Measurements from ENCODE around the gene DCAF12.

Gene DCAF12

GRCh38 chr9:34126207-34127034 is at the start of gene DCAF12:
TSS of gene DCAF12 (minus strand) at chr9:34126698. CDS start at chr9:34126431, 267 bp downstream.
- TF ChIP-seq, protein P1, sequence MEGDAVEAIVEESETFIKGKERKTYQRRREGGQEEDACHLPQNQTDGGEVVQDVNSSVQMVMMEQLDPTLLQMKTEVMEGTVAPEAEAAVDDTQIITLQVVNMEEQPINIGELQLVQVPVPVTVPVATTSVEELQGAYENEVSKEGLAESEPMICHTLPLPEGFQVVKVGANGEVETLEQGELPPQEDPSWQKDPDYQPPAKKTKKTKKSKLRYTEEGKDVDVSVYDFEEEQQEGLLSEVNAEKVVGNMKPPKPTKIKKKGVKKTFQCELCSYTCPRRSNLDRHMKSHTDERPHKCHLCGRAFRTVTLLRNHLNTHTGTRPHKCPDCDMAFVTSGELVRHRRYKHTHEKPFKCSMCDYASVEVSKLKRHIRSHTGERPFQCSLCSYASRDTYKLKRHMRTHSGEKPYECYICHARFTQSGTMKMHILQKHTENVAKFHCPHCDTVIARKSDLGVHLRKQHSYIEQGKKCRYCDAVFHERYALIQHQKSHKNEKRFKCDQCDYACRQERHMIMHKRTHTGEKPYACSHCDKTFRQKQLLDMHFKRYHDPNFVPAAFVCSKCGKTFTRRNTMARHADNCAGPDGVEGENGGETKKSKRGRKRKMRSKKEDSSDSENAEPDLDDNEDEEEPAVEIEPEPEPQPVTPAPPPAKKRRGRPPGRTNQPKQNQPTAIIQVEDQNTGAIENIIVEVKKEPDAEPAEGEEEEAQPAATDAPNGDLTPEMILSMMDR (IDR thresholded peaks at IDR 0.05; ENCODE audit: insufficient read depth, low read length, missing control alignments), result no peak
- POLR2A ChIA-PET, result interaction anchor here (0.8 kb wide), 1 partner anchor 128 kb away, joined by 4 read pairs; no protein-coding TSS in a partner anchor
- CTCF ChIA-PET, result interaction anchor here (1.5 to 7.9 kb wide), 2 partner anchors 21 to 127 kb away, joined by 4 to 63 read pairs; no protein-coding TSS in a partner anchor
- peak; percentile 23 for DNase-seq (ENCODE audit: low read depth, low spot score)
- H3K4me3 ChIP-seq (ENCODE audit: low read depth, low read length), result peak within 1 kb of the TSS; percentile 95

DNA sequence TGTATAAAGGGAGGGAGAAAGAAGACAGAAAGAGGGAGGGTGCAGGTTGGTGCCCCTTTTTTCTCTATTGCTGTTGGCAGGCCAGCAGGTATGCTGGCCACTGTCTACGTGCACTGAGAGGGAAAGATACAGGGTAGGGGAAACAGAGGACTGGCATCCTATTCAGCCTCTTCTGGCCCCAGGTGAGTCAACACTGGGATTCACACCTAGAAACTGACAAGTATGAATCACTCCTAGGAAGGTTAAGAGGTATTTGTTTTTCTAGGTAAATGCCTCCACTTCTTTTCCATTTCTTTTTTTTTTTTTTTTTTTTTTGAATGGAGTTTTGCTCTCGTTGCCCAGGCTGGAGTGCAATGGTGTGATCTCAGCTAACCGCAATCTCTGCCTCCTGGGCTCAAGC is 49.6 kb upstream of the DCAF12 start:
- ChIA-PET CTCF (no interaction called here), POLR2A (no interaction called here)
- no peak overlapping the region for H3K4me3 ChIP-seq (ENCODE audit: low read depth, low read length)
- TF ChIP-seq, protein P1 (IDR thresholded peaks at IDR 0.05; ENCODE audit: insufficient read depth, low read length, missing control alignments), result no peak
- no peak for DNase-seq (ENCODE audit: low read depth, low spot score)

- no peak for DNase-seq (ENCODE audit: low read depth, low spot score)
- TF ChIP-seq, protein P1 (IDR thresholded peaks at IDR 0.05; ENCODE audit: insufficient read depth, low read length, missing control alignments), result no peak
- ChIA-PET CTCF (interaction anchor here (2.0 kb wide), 1 partner anchor 81 kb away, joined by 10 read pairs; no protein-coding TSS in a partner anchor), POLR2A (no interaction called here)
- H3K4me3 ChIP-seq (ENCODE audit: low read depth, low read length), result no peak overlapping the region
Measured at GRCh38 chr9:34171753-34172535, 45.4 kb upstream of the DCAF12 start.

DNA sequence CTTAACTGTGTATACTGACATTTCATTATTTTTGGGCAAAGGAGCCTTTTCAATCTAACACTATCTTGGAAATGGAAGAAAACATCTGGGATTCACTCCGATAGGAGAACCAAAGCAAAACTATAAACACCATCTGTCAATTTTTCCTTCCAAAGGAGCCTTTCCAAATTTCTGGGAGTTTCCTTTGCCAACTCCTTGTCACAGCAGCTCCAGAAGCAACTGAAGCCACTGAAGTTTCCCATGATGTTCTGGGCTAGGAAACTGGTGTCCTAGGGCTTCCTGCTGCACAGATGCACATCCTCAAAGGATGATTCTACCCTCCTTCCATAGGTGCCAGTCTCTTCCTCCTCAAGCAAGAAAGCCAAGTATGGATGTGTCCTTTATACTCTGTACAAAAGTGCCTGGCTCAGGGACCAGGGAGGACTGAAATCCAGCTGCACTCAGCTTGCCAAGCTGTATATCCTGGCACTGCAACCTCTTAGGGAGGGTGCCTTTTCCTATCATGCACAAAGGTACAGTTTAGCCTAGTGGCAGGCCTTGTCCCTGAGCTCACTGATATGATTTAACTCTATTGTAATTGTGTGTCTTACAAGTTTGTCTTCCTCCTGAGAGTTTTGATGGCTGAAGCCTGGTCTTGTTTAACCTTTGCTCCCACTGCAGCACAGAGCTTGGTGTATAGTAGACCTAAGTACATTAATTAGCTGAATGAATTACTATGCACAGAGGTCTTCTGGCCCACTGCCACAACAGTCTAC is 43.9 kb upstream of the DCAF12 start:
- no peak overlapping the region for H3K4me3 ChIP-seq (ENCODE audit: low read depth, low read length)
- CTCF ChIA-PET, result interaction anchor here (0.7 to 2.0 kb wide), 5 partner anchors 8 to 234 kb away, joined by 3 to 10 read pairs (median 3); partner anchors contain the start of gene UBAP1
- POLR2A ChIA-PET, result interaction anchor here (0.7 kb wide), 1 partner anchor 8 kb away, joined by 4 read pairs; the partner anchor contains the start of gene UBAP1
- no peak for DNase-seq (ENCODE audit: low read depth, low spot score)
- TF ChIP-seq, protein P1 (IDR thresholded peaks at IDR 0.05; ENCODE audit: insufficient read depth, low read length, missing control alignments), result no peak

DNA sequence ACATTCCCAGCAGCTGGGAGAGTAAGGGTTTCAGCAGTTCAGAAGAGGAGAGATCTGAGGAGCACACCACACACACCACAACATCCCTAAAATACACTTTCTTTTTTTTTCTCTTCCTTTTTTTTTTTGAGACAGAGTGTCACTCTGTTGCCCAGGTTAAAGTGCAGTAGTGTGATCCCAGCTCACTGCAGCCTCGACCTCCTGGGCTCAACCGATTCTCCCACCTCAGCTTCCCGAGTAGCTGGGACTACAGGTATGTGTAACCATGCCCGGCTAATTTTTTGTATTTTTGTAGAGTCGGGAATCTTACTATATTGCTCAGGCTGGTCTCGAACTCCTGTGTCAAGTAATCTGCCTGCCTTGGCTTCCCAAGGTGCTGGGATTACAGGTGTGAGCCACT is 42.6 kb upstream of the DCAF12 start:
- CTCF ChIA-PET, result interaction anchor here (1.6 kb wide), 1 partner anchor 10 kb away, joined by 3 read pairs; the partner anchor contains the start of gene UBAP1
- POLR2A ChIA-PET, result no interaction called here
- DNase-seq (ENCODE audit: low read depth, low spot score), result no peak
- H3K4me3 ChIP-seq (ENCODE audit: low read depth, low read length), result no peak overlapping the region
- TF ChIP-seq, protein P1 (IDR thresholded peaks at IDR 0.05; ENCODE audit: insufficient read depth, low read length, missing control alignments), result no peak
